ENCODE data around the gene EZR.

EZR gene

DNA sequence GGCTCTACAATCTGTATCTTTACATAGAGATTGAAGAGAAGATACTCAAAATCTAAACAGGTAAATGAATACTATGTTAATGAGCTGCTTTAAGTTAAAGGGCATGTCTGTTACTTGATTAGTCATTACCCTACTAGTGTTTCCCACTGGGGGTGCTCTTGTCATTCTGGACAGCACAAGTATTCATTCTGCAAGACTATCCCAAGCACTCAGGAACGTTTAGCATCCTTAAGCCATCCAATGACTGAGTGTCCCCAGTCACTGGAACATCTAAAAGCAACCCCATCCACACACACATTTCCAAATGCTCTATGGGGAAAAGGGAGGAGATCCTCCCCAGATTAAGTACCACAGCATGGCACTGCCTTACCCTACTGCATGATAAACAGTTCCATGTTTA is 25.7 kb downstream of the EZR start:
- TF ChIP-seq TAF1 (IDR thresholded peaks at IDR 0.05; ENCODE audit: borderline replicate concordance, insufficient read depth, low read length) (no peak), POLR2AphosphoS5 (IDR thresholded peaks at IDR 0.05; ENCODE audit: low read depth, low read length) (no peak), SIN3A (IDR thresholded peaks at IDR 0.05; ENCODE audit: borderline replicate concordance, insufficient read depth, low read length) (no peak), REST (IDR thresholded peaks at IDR 0.05; ENCODE audit: insufficient read depth in 1 of 2, low read depth in 2 of 2, low read length in 2 of 2) (no peak), FOXP2 (optimal IDR thresholded peaks at IDR 0.05; ENCODE audit: borderline replicate concordance, extremely low read depth, extremely low read length, insufficient read depth) (no peak)

DNA sequence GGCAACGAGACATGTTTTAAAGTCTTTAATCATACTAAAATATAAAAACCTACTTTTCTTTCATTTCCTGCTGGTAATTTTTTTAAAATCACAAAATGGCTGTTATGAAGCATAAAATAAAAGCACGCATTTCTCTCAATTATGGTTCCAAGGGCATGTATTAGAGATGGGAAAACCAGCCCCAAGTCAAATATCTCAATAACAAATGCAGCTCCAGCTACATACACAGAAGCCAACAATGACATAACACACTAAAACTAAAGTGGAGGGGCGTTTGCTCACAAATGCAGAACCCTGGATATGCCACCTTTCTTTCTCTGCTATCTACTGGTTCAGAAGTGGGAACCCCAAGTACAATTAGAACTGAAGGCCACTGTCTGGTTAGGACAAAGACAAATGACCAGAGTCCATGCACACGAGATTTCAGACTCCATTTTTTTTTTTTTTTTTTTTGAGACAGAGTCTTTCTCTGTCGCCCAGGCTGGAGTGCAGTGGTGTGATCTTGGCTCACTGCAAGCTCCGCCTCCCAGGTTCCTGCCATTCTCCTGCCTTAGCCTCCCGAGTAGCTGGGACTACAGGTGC is 27.8 kb downstream of the EZR start:
- TF ChIP-seq SIN3A (IDR thresholded peaks at IDR 0.05; ENCODE audit: borderline replicate concordance, insufficient read depth, low read length) (no peak), POLR2AphosphoS5 (IDR thresholded peaks at IDR 0.05; ENCODE audit: low read depth, low read length) (no peak), TAF1 (IDR thresholded peaks at IDR 0.05; ENCODE audit: borderline replicate concordance, insufficient read depth, low read length) (no peak), FOXP2 (optimal IDR thresholded peaks at IDR 0.05; ENCODE audit: borderline replicate concordance, extremely low read depth, extremely low read length, insufficient read depth) (no peak), REST (IDR thresholded peaks at IDR 0.05; ENCODE audit: insufficient read depth in 1 of 2, low read depth in 2 of 2, low read length in 2 of 2) (no peak)

DNA sequence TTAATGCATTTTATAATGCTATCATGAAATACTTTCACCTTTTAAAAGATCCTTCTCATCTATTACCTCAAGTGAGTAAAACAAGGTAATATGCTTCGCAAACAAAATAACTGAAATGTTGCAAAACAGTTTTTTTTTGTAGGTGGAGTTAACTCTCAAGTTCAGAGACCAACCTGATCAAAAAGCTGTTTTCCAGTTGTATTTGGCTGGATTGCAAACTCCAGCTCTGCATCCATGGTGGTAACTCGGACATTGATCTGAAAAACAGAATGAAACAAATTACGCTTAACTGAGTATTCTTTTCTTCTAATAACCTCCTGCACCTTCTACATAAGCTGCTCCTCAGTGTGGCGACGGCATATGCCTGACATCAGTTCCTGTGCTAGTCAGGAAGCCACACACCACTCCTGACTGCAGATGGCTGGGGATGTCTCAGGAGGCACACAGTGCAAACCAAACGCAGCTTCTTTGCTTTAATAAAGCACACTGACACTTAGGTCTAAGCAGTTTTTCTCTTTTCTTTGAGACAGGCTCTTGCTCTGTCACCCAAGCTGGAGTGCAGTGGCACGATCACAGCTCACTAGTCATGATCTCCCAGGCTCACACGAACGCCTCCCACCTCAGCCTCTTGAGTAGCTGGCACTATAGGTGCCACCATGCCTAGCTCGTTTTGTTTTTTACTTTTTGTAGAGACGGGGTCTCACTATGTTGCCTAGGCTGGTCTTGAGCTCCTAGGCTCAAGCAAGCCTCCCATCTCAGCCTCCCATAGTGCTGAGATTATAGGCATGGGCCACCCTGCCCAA is 29.9 kb downstream of the EZR start:
- TF ChIP-seq SIN3A (IDR thresholded peaks at IDR 0.05; ENCODE audit: borderline replicate concordance, insufficient read depth, low read length): no peak
- TF ChIP-seq POLR2AphosphoS5 (IDR thresholded peaks at IDR 0.05; ENCODE audit: low read depth, low read length): no peak
- TF ChIP-seq TAF1 (IDR thresholded peaks at IDR 0.05; ENCODE audit: borderline replicate concordance, insufficient read depth, low read length): no peak
- no peak for TF ChIP-seq REST (IDR thresholded peaks at IDR 0.05; ENCODE audit: insufficient read depth in 1 of 2, low read depth in 2 of 2, low read length in 2 of 2)
- TF ChIP-seq FOXP2 (optimal IDR thresholded peaks at IDR 0.05; ENCODE audit: borderline replicate concordance, extremely low read depth, extremely low read length, insufficient read depth): no peak

DNA sequence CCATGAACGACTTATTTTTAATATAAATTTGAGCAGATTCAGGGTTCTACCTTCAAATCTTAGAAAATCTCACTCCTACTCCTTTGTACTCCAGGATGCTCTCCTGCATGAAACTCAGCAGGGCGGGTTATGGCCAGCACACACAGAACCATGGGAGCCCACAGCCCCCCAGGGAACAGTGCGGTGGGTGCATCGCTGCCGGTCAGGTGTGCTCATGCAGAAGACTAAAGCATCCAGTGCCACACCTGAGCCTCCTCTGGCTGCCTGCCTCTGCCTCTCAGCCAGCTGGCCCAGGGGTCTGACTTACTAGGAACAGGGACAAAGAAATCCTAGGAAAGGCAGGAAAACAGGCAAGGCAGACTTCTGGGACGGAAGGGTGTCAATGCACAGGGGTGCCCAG is 31.8 kb downstream of the EZR start:
- no peak for TF ChIP-seq REST (IDR thresholded peaks at IDR 0.05; ENCODE audit: insufficient read depth in 1 of 2, low read depth in 2 of 2, low read length in 2 of 2)
- no peak for TF ChIP-seq FOXP2 (optimal IDR thresholded peaks at IDR 0.05; ENCODE audit: borderline replicate concordance, extremely low read depth, extremely low read length, insufficient read depth)
- no peak for TF ChIP-seq TAF1 (IDR thresholded peaks at IDR 0.05; ENCODE audit: borderline replicate concordance, insufficient read depth, low read length)
- TF ChIP-seq POLR2AphosphoS5 (IDR thresholded peaks at IDR 0.05; ENCODE audit: low read depth, low read length): no peak
- TF ChIP-seq SIN3A (IDR thresholded peaks at IDR 0.05; ENCODE audit: borderline replicate concordance, insufficient read depth, low read length): no peak
